Measurements from ENCODE around the gene GFRA1.
"Not testable (repeated sequence)": the region's sequence is repeated elsewhere in the genome, so short reads cannot be mapped to it uniquely, and the experiment has no call there.

The GFRA1 gene

GRCh38 chr10:116083226-116083762 lies 189.7 kb downstream of the GFRA1 start:
- no peak for FAIRE-seq

GRCh38 chr10:116082762-116083161 lies 190.2 kb downstream of the GFRA1 start:
- FAIRE-seq (no peak), DNase-seq (ENCODE audit: extremely low spot score, insufficient read length, low read depth) (no peak)

More at GRCh38 chr10:116083226-116083762, 189.7 kb downstream of the GFRA1 start:
- DNase-seq (ENCODE audit: extremely low spot score, insufficient read length, low read depth), result no peak

- no peak for FAIRE-seq
- DNase-seq (ENCODE audit: extremely low spot score, insufficient read length, low read depth), result no peak
Measured at GRCh38 chr10:116082206-116082605, 190.8 kb downstream of the GFRA1 start.

GRCh38 chr10:116080553-116080952 lies 192.5 kb downstream of the GFRA1 start:
- DNase-seq (ENCODE audit: extremely low spot score, insufficient read length, low read depth) (no peak), FAIRE-seq (no peak)

- no peak for FAIRE-seq
- no peak for DNase-seq (ENCODE audit: extremely low spot score, insufficient read length, low read depth)
Measured at GRCh38 chr10:116079355-116079754, 193.7 kb downstream of the GFRA1 start.

GRCh38 chr10:116076621-116077020 lies 196.4 kb downstream of the GFRA1 start:
- FAIRE-seq (no peak), DNase-seq (ENCODE audit: extremely low spot score, insufficient read length, low read depth) (no peak)

- no peak for DNase-seq (ENCODE audit: extremely low spot score, insufficient read length, low read depth)
- FAIRE-seq, result no peak
Measured at GRCh38 chr10:116073510-116073909, 199.5 kb downstream of the GFRA1 start.

- no peak for FAIRE-seq
- DNase-seq (ENCODE audit: extremely low spot score, insufficient read length, low read depth), result no peak
Measured at GRCh38 chr10:116073001-116073400, 200.0 kb downstream of the GFRA1 start.

- DNase-seq (ENCODE audit: extremely low spot score, insufficient read length, low read depth) (no peak), FAIRE-seq (no peak)
Measured at GRCh38 chr10:116071453-116072148, 201.4 kb downstream of the GFRA1 start.

- DNase-seq (ENCODE audit: extremely low spot score, insufficient read length, low read depth) (no peak), FAIRE-seq (no peak)
Measured at GRCh38 chr10:116070743-116071320, 202.2 kb downstream of the GFRA1 start.

GRCh38 chr10:116069856-116070255 lies 203.2 kb downstream of the GFRA1 start:
- no peak for FAIRE-seq
- no peak for DNase-seq (ENCODE audit: extremely low spot score, insufficient read length, low read depth)

GRCh38 chr10:116067825-116068224 lies 205.2 kb downstream of the GFRA1 start:
- FAIRE-seq (no peak), DNase-seq (ENCODE audit: extremely low spot score, insufficient read length, low read depth) (no peak)

GRCh38 chr10:116063107-116063506 lies 209.9 kb downstream of the GFRA1 start:
- no peak for DNase-seq (ENCODE audit: extremely low spot score, insufficient read length, low read depth)
- FAIRE-seq, result no peak

GRCh38 chr10:116060864-116061263 lies 212.1 kb downstream of the GFRA1 start:
- no peak for DNase-seq (ENCODE audit: extremely low spot score, insufficient read length, low read depth)

GRCh38 chr10:116059320-116059719 lies 213.7 kb downstream of the GFRA1 start:
- DNase-seq (ENCODE audit: extremely low spot score, insufficient read length, low read depth), result no peak
- FAIRE-seq, result no peak

More at GRCh38 chr10:116060864-116061263, 212.1 kb downstream of the GFRA1 start:
- no peak for FAIRE-seq

GRCh38 chr10:116056445-116057293 lies 216.3 kb downstream of the GFRA1 start:
- DNase-seq (ENCODE audit: extremely low spot score, insufficient read length, low read depth) (no peak), FAIRE-seq (no peak)

GRCh38 chr10:116055917-116056252 lies 217.1 kb downstream of the GFRA1 start:
- DNase-seq (ENCODE audit: extremely low spot score, insufficient read length, low read depth) (no peak), FAIRE-seq (no peak)

- DNase-seq (ENCODE audit: extremely low spot score, insufficient read length, low read depth) (no peak), FAIRE-seq (no peak)
Measured at GRCh38 chr10:116055252-116055916, 217.6 kb downstream of the GFRA1 start.

- FAIRE-seq (no peak), DNase-seq (ENCODE audit: extremely low spot score, insufficient read length, low read depth) (no peak)
Measured at GRCh38 chr10:116053910-116054309, 219.1 kb downstream of the GFRA1 start.

GRCh38 chr10:116053009-116053730 lies 219.8 kb downstream of the GFRA1 start:
- not testable (repeated sequence) for FAIRE-seq; DNase-seq (ENCODE audit: extremely low spot score, insufficient read length, low read depth)

Data from GM18507 (cell line).